SH-SY5Y (cell line): ENCODE results near the gene H2AZ2.

Source experiments
- GATA2 ChIP-seq: IDR thresholded peaks from 2 replicates; pipeline ENCODE4 v1.6.1; 2011; ENCODE audit warnings: mild to moderate bottlenecking, low read depth, low read length
- GATA3 ChIP-seq: IDR thresholded peaks from 2 replicates; pipeline ENCODE4 v1.6.1; 2011; ENCODE audit warnings: low read depth, mild to moderate bottlenecking, low read length, moderate library complexity

GRCh38 chr7:44883961-44884620 is 36.2 kb upstream of the H2AZ2 start:
- TF ChIP-seq GATA2 (no peak), GATA3 (no peak)
